IgD-negative memory B cell (primary cell): ENCODE results near the gene ZNF618. TPM values are rescaled to one million over a fixed set of nuclear protein-coding genes. Genes with fewer than 3 reads are reported as not detected.
A peak's percentile ranks its signal among the peaks of the same experiment; 100 is the strongest.

ENCODE experiments used
- H3K27ac Mint-ChIP-seq, 3 donors: one replicate each; pipeline ENCODE4 v1.8.0; 2020 to 2022; ENCODE audit warnings: mild to moderate bottlenecking in 3 of 3, mixed read lengths in 3 of 3, moderate library complexity in 1 of 3
- H3K27me3 Mint-ChIP-seq: one replicate; pipeline ENCODE4 v1.8.0; 2021; ENCODE audit warnings: mixed read lengths
- H3K36me3 Mint-ChIP-seq: one replicate; pipeline ENCODE4 v1.8.0; 2020; ENCODE audit warnings: mild to moderate bottlenecking, mixed read lengths
- H3K4me1 Mint-ChIP-seq, 3 donors: one replicate each; pipeline ENCODE4 v1.8.0; 2020 to 2022; ENCODE audit warnings: mixed read lengths in 3 of 3, mild to moderate bottlenecking in 1 of 3
- H3K4me3 Mint-ChIP-seq, 4 donors: one replicate each; pipeline ENCODE4 v1.8.0; 2020 to 2022; ENCODE audit warnings: mild to moderate bottlenecking in 4 of 4, mixed read lengths in 4 of 4, moderate library complexity in 3 of 4
- H3K9me3 Mint-ChIP-seq, 3 donors: one replicate each; pipeline ENCODE4 v1.8.0; 2020 to 2021; ENCODE audit warnings: mixed read lengths in 3 of 3, mild to moderate bottlenecking in 1 of 3
- polyA plus RNA-seq: library from polyadenylated mRNA; unstranded; fragments of 300-500 nt; fragmentation: Illumina TruSeq; gene quantifications from one replicate; pipeline ENCODE4 v1.2.3, GENCODE V29; 2021

ZNF618 gene
- polyA plus RNA-seq, 1 donor from 2014 or later = 2.2 TPM

DNA sequence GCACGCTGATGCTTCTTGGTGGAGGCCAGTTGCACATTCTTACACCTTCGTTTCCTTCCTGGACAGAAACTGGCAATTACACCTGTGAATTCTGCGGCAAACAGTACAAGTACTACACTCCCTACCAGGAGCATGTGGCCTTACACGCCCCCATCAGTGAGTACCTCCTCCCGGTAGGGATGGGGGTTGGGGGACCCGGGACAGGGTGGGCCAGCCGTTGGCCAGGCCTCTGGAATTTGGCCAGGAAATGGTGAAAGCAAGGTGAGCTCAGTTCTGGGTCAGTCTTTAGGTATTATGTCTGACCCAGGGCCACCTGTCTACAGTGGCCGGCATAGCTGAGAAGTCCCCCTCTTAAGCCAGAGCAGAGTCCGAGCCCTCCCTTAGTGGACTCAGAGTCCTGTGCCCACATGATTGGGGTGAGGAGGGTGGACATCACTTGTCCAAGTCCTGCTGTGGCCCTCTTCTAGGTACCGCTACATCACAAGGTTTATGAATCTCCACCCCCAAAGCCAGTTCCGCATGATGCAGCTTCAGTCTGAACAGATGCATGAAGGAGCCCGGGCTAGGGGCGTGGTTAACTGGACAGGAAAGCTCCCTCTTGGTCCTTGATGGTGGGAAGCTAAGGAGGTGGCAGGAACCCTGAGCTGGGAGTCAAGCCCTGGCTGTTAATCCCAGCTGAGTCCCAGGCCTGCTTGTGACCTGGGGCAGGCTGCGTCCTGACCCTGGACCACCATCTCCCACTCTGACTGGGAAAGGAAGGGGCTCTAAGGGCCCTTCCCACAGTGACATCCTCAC, 140.7 kb downstream of the ZNF618 start:
- Mint-ChIP-seq H3K27me3 (no peaks in the 10 kb centered on the region), H3K36me3 (peaks cover 2% of the 10 kb centered on the region), H3K9me3 (peaks cover 3 to 20% (median 3%) of the 10 kb centered on the region in 3 donors), H3K4me3 (no peak overlapping the region), H3K27ac (no peak overlapping the region), H3K4me1 (no peaks in the 10 kb centered on the region)

DNA sequence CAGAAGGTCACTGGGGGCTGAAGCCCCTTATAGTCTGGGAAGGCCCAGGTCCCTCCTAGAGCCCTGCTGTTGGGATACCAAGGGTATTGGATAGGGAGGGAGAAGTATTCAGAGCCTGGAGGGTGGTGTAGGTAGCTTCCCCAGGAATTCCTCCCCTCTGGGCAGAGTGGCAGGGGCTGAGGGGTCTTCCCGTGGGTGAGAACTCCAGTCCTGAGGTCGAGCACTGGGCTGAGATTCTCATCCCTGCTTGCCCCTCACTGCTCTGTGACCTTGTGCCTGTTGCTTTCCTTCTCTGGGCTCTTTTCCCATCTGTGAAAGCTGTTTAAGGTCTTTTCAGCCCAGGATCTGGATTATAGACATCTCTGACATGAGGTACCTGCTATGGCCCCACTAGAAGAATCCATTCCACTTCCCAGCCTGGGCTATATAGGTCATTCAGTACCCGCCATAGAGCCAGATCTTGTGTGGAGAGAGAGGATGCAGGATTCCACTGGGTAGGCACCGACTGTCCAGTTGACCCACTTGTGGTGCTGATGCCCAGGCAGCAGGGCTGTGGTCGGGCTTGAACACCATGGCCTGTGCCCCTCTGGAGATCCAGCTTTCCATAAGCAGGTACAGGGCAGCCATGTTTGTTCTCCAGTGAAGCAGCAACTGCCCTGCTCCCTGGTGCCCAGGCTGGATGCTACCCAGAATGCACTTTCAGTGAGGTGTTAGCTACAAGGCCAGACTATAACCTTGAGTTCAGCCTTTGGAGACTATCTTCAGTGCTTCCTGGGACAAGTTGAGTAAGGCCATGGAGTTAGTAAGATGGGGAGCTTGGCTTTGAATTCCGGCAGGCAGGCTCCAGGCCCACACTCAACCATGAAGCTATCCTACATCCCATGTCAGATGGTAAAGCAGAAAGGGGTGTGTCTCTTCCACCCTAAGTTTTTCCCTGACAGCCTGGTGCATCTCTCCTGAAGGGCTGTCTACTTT, 141.9 kb downstream of the ZNF618 start:
- H3K4me1 Mint-ChIP-seq = no peaks in the 10 kb centered on the region
- H3K27ac Mint-ChIP-seq = no peak overlapping the region
- H3K9me3 Mint-ChIP-seq = peaks cover 3 to 24% (median 6%) of the 10 kb centered on the region in 3 donors
- H3K36me3 Mint-ChIP-seq = peaks cover 5% of the 10 kb centered on the region
- no peak overlapping the region for H3K4me3 Mint-ChIP-seq
- no peaks in the 10 kb centered on the region for H3K27me3 Mint-ChIP-seq

DNA sequence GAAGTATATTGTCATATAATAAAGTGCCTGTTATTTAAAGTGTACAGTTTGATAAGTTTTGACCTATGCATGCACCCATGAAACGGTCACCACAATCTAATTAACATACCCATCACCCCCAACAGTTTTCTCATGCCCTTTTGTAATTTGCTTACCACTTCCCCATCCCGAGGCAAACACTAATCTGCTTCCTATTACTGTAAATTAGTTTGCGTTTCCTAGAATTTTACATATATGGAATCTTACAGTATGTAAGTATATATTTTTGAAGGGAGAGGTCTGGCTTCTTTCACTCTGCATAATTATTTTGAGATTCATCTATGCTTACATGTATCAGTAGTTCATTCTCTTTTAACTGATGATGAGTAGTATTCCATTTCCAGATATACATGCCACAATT, 145.5 kb downstream of the ZNF618 start:
- Mint-ChIP-seq H3K4me3 (no peak overlapping the region), H3K4me1 (no peaks in the 10 kb centered on the region), H3K27ac (no peak overlapping the region), H3K9me3 (peaks cover 2 to 30% (median 11%) of the 10 kb centered on the region in 3 donors), H3K36me3 (peaks cover 12% of the 10 kb centered on the region), H3K27me3 (peaks cover 2% of the 10 kb centered on the region)

DNA sequence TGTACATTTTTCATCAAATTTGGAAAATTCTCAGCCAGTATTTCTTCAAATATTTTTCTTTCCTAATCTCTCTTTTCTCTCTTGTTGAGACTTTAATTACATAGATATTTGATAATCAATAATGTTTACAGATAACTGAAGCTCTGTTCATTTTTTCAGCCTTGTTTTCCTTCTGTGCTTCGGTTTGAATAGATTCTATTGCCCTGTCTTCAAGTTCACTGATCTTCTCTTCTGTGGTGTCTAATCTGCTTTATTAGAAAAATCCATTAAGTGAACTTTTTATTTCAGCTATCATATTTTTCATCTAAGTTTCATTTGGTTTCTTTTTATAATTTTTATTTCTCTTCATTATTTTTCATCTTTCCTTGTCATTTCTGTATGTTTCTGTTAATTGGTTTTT, 147.9 kb downstream of the ZNF618 start:
- Mint-ChIP-seq H3K36me3 (peaks cover 12% of the 10 kb centered on the region), H3K4me1 (no peaks in the 10 kb centered on the region), H3K9me3 (peaks cover 2 to 30% (median 11%) of the 10 kb centered on the region in 3 donors), H3K27me3 (peaks cover 2% of the 10 kb centered on the region), H3K4me3 (no peak overlapping the region), H3K27ac (no peak overlapping the region)

DNA sequence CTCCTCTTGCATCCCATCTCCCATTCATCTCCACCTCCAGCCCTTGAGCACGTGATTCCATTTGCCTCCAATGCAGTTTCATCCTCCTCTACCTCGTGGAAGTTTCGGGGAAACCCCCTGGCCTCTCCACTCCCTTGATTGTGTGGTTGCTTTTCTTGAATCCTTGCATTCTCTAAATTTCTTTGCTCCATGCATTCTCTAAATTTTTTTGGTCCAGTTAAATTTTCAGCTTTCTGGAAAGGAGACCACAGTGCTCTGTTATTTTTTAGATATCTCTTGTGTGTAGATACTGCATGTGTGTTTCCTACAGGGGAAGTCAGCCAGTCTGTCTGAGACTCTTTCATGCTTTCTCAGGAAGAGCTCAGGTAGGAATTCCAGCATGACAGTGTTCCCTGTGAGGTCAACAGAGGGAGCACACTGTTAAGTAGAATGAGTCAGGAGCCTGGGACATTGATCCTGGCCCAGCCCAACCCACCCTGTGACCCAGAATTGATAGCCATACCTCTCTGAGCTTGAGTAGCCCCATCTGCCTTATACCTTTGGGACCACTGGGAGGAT, 149.2 kb downstream of the ZNF618 start:
- H3K27me3 Mint-ChIP-seq = peaks cover 2% of the 10 kb centered on the region
- H3K4me1 Mint-ChIP-seq = no peaks in the 10 kb centered on the region
- peaks cover 14% of the 10 kb centered on the region for H3K36me3 Mint-ChIP-seq
- no peak overlapping the region for H3K4me3 Mint-ChIP-seq
- peaks cover 2 to 27% (median 11%) of the 10 kb centered on the region in 3 donors for H3K9me3 Mint-ChIP-seq
- no peak overlapping the region for H3K27ac Mint-ChIP-seq

DNA sequence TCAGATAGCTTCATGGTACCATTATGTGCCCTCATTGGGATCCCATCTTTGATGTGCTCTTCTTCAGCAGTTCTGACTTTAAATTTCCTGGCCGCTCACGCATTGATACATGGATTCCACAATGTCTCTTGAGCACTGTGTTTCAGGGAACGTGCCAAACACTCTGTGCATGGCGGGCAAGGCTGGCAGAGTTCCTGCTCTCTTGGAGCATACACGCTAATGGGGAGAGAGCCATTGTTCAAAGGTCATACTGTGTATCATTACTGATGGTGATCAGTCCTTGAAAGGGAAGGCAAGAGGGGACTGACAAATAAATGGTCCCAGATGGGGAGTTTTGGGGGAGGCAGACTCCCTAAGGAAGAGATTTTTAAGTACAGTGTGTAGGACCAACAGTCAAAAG, 149.7 kb downstream of the ZNF618 start:
- no peaks in the 10 kb centered on the region for H3K4me1 Mint-ChIP-seq
- peaks cover 14% of the 10 kb centered on the region for H3K36me3 Mint-ChIP-seq
- H3K4me3 Mint-ChIP-seq = no peak overlapping the region
- peaks cover 2% of the 10 kb centered on the region for H3K27me3 Mint-ChIP-seq
- H3K27ac Mint-ChIP-seq = no peak overlapping the region
- H3K9me3 Mint-ChIP-seq = peaks cover 2 to 27% (median 12%) of the 10 kb centered on the region in 3 donors

DNA sequence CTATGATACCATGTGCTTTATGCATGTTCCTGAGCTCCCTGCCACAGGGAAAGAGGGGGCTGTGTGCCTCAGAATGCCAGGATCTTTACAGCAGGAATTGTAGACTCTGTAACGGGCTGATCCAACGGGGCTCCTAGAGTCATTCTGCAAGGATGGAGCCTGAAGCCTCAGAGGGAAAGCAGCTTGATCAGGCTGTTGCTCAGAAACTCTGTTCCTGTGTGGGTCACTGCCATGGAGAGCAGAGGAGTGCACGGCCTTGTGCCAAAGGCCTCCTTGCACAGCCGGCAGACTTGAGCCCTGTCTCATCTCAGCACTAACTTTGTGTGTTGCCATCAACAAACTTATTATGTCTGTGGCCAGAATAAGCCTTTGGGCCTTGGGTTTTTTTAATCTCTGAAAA, 150.2 kb downstream of the ZNF618 start:
- Mint-ChIP-seq H3K36me3 (peaks cover 14% of the 10 kb centered on the region), H3K4me3 (peak overlapping the region in 1 of 4 donors; percentile 17)

DNA sequence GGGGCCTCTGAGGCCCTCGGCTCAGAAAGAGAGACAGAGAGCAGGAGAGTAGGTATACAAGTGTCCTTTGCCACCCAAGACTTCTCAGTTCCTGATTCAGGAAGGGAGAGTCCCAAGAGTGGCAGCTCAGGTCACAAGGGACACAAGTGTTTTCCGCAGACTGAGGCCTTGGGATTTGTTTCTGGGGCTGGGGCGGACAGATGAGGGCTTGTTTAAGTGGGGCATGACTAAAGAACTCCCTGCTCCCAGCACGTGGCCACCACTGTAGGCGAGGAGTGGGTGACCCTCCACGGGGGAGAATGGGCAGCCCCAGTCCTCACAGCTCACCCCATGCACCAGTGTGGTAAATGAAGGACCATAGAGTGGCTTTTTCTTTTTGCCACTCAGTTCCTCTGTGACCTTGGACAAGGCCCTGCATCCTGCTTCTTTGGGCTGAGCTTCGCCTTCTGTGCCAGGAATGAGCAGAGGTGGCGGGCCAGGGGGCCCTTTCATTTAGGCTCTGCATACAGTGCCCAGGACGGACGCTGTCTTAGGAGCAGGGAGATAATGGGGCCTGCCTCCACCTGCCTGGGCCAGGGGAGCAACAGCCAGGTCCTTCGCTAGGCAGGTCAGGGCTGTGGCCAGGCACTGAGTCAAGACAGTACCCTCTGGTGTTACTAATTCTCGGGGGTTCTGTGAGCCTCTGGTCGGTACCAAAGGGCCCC, 151.2 kb downstream of the ZNF618 start:
- peaks cover 14% of the 10 kb centered on the region for H3K36me3 Mint-ChIP-seq
- H3K4me1 Mint-ChIP-seq = no peaks in the 10 kb centered on the region
- peaks cover 2 to 21% (median 12%) of the 10 kb centered on the region in 3 donors for H3K9me3 Mint-ChIP-seq
- H3K27me3 Mint-ChIP-seq = peaks cover 2% of the 10 kb centered on the region
- peak overlapping the region in 1 of 4 donors; percentile 20 for H3K4me3 Mint-ChIP-seq
- no peak overlapping the region for H3K27ac Mint-ChIP-seq

More for the DNA sequence above, 150.2 kb downstream of the ZNF618 start:
- Mint-ChIP-seq H3K27ac (no peak overlapping the region), H3K27me3 (peaks cover 2% of the 10 kb centered on the region), H3K9me3 (peaks cover 2 to 27% (median 12%) of the 10 kb centered on the region in 3 donors), H3K4me1 (no peaks in the 10 kb centered on the region)

DNA sequence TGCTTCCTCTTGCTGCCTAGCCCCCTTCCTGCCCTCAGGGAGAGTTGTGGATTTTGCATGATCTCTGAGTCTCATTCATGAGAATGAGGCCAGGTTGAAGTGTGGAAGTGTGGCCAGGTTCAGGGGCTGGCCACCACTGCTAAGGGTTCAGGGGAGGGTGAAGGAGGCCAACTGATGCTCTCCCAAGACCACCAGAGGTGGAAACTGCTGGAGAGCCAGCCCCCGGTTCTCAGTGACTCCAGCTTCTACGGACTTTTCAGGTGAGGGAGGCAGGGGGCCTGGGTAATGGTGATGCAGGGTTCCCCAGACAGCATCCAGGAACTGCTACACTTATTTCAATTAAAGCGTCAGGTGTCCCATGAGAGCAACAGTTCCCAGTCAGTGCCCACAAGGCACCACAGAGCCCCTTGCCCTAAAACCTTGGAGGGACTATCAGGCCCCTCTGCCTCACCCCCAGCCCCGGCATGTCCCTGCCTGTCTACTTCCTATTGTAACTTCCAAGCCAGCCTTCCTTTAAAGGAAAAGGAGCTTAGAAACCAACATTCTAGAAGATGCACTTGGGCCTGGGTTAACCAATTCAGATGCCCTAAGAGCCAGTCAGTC, 151.9 kb downstream of the ZNF618 start:
- peaks cover 2% of the 10 kb centered on the region for H3K27me3 Mint-ChIP-seq

DNA sequence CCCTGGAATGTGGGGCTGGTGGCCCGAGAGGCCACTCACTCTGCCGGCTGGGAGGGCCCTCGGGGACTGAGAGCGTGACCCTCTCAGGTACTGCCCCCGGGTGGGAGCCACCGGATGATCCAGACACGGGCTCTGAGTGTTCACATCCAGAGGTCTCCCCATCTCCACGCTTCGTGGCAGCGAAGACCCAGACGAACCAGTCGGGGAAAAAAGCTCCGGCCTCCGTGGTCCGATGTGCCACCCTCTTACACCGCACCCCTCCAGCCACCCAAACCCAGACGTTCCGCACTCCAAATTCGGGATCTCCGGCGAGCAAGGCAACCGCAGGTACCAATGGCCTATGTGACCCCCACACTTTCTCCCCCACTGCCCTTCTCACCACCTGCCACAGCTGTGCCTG, 152.5 kb downstream of the ZNF618 start:
- peaks cover 2 to 9% (median 8%) of the 10 kb centered on the region in 3 donors for H3K9me3 Mint-ChIP-seq
- peak overlapping the region in 1 of 4 donors; percentile 45 for H3K4me3 Mint-ChIP-seq
- H3K27me3 Mint-ChIP-seq = peaks cover 2% of the 10 kb centered on the region
- no peaks in the 10 kb centered on the region for H3K4me1 Mint-ChIP-seq
- H3K27ac Mint-ChIP-seq = no peak overlapping the region
- H3K36me3 Mint-ChIP-seq = peaks cover 8% of the 10 kb centered on the region

More for the DNA sequence above, 151.9 kb downstream of the ZNF618 start:
- H3K27ac Mint-ChIP-seq = no peak overlapping the region
- H3K9me3 Mint-ChIP-seq = peaks cover 2 to 15% (median 9%) of the 10 kb centered on the region in 3 donors
- no peaks in the 10 kb centered on the region for H3K4me1 Mint-ChIP-seq
- H3K4me3 Mint-ChIP-seq = peak overlapping the region in 1 of 4 donors; percentile 7
- H3K36me3 Mint-ChIP-seq = peaks cover 11% of the 10 kb centered on the region

DNA sequence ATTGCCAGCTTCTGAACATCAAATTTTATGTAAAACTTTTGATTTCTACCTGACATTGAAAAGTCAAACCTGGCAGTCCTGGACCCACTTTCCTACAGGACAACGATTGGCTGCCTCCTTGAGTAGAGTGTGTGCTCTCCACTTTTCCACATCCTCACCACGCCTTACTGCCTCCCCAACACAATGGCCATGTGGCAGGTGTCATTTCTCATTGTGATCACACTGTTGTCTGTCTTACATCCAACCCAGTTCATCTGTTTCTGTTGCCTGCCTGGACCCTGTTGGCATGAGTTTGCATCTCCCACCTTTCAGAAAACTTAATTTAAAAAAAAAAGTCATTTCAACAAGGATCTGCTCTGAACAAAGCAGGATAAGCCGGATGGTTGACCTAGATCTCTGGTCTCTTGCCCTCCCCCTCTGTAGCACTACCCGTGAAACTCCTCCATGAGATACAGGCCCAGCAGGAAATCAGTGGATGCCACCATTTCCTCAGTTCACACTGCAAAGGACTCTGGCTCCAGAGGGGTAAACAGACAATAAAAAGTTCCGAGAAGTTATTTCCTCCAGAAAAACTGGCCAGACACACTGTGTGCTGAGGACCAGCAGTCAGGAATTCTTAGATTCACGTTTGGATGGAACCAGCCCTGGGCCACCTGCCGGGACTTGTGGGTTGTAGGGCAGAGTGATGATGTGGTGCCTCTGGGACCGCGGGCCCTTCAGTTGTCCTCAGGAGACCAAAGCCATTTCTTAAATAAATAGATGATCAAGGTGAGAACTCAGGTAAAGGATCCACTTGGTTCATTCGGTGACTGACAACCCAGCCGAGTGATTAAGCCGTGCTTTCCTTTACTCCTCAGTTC, 153.4 kb downstream of the ZNF618 start:
- Mint-ChIP-seq H3K27me3 (no peaks in the 10 kb centered on the region), H3K36me3 (peaks cover 5% of the 10 kb centered on the region), H3K9me3 (peaks cover 0 to 6% (median 2%) of the 10 kb centered on the region in 3 donors), H3K27ac (no peak overlapping the region), H3K4me1 (no peaks in the 10 kb centered on the region), H3K4me3 (no peak overlapping the region)

DNA sequence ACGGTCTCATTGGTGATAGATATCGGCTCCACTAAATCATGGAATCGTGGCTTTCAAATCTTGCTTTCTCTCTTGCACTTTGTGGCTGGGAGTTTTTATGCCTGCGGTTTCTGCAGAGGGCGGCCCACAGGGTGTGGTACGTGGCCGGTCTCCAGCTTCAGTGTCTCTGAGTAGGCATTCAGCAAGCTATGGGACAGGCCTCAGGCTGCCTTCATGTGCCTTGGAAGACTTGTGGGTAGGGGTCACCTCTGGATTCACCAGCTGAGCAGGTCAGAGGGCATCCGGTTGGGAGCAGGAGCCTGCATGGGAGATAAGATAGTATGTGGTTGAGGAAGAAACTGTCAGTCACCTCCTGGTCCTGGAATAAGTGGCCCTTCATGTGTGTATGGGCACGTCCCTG, 154.3 kb downstream of the ZNF618 start:
- H3K9me3 Mint-ChIP-seq = peaks cover 0 to 4% (median 0%) of the 10 kb centered on the region in 3 donors
- H3K4me3 Mint-ChIP-seq = no peak overlapping the region
- H3K4me1 Mint-ChIP-seq = no peaks in the 10 kb centered on the region
- no peak overlapping the region for H3K27ac Mint-ChIP-seq
- H3K27me3 Mint-ChIP-seq = no peaks in the 10 kb centered on the region
- peaks cover 3% of the 10 kb centered on the region for H3K36me3 Mint-ChIP-seq

DNA sequence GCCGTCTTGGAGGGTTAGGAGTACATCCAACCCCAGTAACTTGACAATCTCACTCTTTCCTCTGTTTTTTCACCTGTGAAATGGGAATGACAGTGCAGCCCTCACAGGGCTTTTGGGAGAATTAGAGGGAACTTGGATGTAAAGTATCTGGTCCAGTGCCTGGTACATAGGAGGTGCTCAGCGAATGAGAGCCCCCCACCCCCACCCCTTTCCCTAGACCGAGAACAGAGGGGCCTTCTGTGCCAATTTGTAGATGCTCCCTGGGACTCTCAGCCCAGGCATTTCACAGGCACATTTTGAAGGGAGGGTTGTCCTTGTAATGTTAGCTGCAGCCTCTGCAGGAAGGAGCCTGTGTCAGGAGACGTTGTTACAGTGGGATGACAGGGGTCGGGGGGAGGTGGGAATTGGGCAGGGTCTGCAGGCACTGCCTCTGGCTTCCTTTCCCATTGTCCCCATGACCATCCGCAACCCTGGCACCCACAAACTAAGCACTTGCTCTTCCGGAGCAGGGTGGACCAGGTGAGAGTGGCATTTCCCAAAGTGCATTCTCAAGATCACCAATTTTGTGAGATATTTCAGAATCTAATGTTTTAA, 155.0 kb downstream of the ZNF618 start:
- H3K4me3 Mint-ChIP-seq = no peak overlapping the region
- H3K4me1 Mint-ChIP-seq = no peaks in the 10 kb centered on the region
- no peak overlapping the region for H3K27ac Mint-ChIP-seq
- peaks cover 0 to 4% (median 0%) of the 10 kb centered on the region in 3 donors for H3K9me3 Mint-ChIP-seq
- peaks cover 3% of the 10 kb centered on the region for H3K36me3 Mint-ChIP-seq
- no peaks in the 10 kb centered on the region for H3K27me3 Mint-ChIP-seq
